ENCODE data around the gene ZNF335. TPM values are rescaled to one million over a fixed set of nuclear protein-coding genes. Genes with fewer than 3 reads are reported as not detected.

ZNF335 gene
- total RNA-seq, 1 donor from 2014 or later = 28.5 TPM

GRCh38 chr20:46006022-46006705, 34.2 kb upstream of the ZNF335 start:
- Mint-ChIP-seq H3K36me3 (ENCODE audit: insufficient read depth) (no peaks in the 10 kb centered on the region), H3K27ac (no peak overlapping the region), H3K4me1 (ENCODE audit: low read depth) (no peaks in the 10 kb centered on the region), H3K27me3 (peaks cover 55% of the 10 kb centered on the region), H3K4me3 (ENCODE audit: low read depth) (no peak overlapping the region), H3K9me3 (ENCODE audit: low read depth) (no peaks in the 10 kb centered on the region)
- DNase-seq (ENCODE audit: low spot score, unreplicated experiment) = no peak
- TF ChIP-seq, protein P1, sequence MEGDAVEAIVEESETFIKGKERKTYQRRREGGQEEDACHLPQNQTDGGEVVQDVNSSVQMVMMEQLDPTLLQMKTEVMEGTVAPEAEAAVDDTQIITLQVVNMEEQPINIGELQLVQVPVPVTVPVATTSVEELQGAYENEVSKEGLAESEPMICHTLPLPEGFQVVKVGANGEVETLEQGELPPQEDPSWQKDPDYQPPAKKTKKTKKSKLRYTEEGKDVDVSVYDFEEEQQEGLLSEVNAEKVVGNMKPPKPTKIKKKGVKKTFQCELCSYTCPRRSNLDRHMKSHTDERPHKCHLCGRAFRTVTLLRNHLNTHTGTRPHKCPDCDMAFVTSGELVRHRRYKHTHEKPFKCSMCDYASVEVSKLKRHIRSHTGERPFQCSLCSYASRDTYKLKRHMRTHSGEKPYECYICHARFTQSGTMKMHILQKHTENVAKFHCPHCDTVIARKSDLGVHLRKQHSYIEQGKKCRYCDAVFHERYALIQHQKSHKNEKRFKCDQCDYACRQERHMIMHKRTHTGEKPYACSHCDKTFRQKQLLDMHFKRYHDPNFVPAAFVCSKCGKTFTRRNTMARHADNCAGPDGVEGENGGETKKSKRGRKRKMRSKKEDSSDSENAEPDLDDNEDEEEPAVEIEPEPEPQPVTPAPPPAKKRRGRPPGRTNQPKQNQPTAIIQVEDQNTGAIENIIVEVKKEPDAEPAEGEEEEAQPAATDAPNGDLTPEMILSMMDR (IDR thresholded peaks at IDR 0.05; ENCODE audit: unreplicated experiment) = no peak

DNA sequence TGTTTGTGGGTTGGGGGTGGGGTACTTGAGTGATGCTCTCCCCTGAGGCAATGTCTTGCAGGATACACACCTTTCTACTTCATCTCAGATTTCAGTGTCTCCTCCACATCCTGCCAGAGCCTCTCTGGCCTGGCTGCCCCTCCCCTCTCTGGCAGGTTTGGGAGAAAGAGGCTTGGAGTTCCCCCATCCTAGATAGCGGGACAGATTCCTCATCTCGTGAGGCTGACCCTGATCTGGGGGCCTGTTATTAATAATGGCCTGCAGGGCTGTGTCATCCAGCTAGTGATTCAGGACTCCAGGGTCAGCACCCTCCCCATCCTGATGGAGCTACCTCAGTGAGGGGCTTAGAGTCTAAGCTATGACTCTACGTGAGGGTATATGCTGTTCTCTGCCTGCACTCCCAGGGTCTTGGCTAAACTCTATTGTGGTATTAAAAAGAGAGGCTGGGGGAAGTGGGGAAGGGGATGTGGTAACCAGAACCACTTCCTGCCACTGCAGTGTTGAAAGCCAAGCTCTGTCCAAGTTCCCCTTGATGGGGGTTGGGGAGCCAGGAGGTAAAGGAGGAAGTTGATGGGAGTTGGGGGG, 33.0 kb upstream of the ZNF335 start:
- H3K36me3 Mint-ChIP-seq (ENCODE audit: insufficient read depth) = no peaks in the 10 kb centered on the region
- TF ChIP-seq, protein P1 (IDR thresholded peaks at IDR 0.05; ENCODE audit: unreplicated experiment) = no peak
- no peaks in the 10 kb centered on the region for H3K4me1 Mint-ChIP-seq (ENCODE audit: low read depth)
- H3K9me3 Mint-ChIP-seq (ENCODE audit: low read depth) = no peaks in the 10 kb centered on the region
- H3K27me3 Mint-ChIP-seq = peaks cover 53% of the 10 kb centered on the region
- H3K4me3 Mint-ChIP-seq (ENCODE audit: low read depth) = no peak overlapping the region
- DNase-seq (ENCODE audit: low spot score, unreplicated experiment) = no peak
- H3K27ac Mint-ChIP-seq = no peak overlapping the region

DNA sequence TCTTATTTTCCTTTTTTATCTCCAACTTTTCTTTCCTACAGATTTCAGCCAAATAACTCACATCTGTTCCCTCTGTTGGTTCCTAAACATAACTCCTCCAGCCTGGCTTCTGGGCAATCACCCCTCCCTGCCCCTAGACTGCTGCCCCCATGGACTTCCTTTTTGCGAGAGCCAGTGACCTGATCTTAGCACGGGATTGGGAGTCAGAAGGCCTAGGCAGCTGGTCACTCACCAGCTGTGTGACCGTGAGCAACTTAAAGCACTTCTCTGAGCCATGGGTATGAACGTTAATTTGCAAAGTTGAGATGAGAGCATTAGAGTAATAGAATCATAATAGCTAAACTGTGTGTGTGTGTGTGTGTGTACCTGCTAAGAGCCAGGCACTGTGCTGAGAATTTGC, 32.2 kb upstream of the ZNF335 start:
- Mint-ChIP-seq H3K27ac (no peak overlapping the region), H3K4me1 (ENCODE audit: low read depth) (no peaks in the 10 kb centered on the region), H3K4me3 (ENCODE audit: low read depth) (no peak overlapping the region), H3K9me3 (ENCODE audit: low read depth) (no peaks in the 10 kb centered on the region), H3K27me3 (peaks cover 49% of the 10 kb centered on the region), H3K36me3 (ENCODE audit: insufficient read depth) (no peaks in the 10 kb centered on the region)
- TF ChIP-seq, protein P1 (IDR thresholded peaks at IDR 0.05; ENCODE audit: unreplicated experiment) = no peak
- no peak for DNase-seq (ENCODE audit: low spot score, unreplicated experiment)

DNA sequence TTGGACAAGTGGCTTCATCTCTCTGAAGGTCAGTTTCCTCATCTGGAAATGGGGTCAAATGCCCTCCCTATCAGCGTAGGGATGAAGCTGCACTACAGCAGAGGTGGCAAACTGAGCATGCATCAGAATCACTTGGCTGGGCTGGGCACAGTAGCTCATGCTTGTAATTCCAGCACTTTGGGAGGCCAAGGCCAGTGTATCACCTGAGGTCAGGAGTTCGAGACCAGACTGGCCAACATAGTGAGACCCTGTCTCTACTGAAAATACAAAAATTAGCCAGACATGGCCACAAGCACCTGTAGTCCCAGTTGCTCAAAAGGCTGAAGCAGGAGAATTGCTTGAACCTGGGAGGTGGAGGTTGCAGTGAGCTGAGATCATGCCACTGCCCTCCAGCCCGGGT, 30.0 kb upstream of the ZNF335 start:
- Mint-ChIP-seq H3K9me3 (ENCODE audit: low read depth) (no peaks in the 10 kb centered on the region), H3K27me3 (peaks cover 51% of the 10 kb centered on the region), H3K4me1 (ENCODE audit: low read depth) (no peaks in the 10 kb centered on the region), H3K27ac (no peak overlapping the region), H3K4me3 (ENCODE audit: low read depth) (no peak overlapping the region), H3K36me3 (ENCODE audit: insufficient read depth) (no peaks in the 10 kb centered on the region)
- TF ChIP-seq, protein P1 (IDR thresholded peaks at IDR 0.05; ENCODE audit: unreplicated experiment) = no peak
- DNase-seq (ENCODE audit: low spot score, unreplicated experiment) = no peak

DNA sequence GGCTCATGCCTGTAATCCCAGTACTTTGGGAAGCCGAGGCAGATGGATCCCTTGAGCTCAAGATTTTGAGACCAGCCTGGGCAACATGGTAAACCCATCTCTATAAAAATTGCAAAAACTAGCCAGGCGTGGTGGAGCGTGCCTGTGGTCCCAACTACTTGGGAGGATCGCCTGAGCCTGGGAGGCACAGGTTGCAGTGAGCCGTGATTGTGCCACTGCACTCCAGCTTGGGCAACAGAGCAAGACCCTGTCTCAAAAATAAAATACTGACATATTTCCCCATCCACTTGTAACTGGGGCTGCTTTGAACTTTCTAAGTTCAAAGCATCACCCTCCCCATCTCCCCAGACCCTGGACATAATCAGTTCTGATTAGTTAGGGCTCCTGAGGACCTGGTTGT, 29.5 kb upstream of the ZNF335 start:
- no peak for DNase-seq (ENCODE audit: low spot score, unreplicated experiment)
- H3K4me3 Mint-ChIP-seq (ENCODE audit: low read depth) = no peak overlapping the region
- H3K27ac Mint-ChIP-seq = no peak overlapping the region
- TF ChIP-seq, protein P1 (IDR thresholded peaks at IDR 0.05; ENCODE audit: unreplicated experiment) = no peak
- H3K9me3 Mint-ChIP-seq (ENCODE audit: low read depth) = no peaks in the 10 kb centered on the region
- peaks cover 52% of the 10 kb centered on the region for H3K27me3 Mint-ChIP-seq
- H3K36me3 Mint-ChIP-seq (ENCODE audit: insufficient read depth) = no peaks in the 10 kb centered on the region
- no peaks in the 10 kb centered on the region for H3K4me1 Mint-ChIP-seq (ENCODE audit: low read depth)

All from progenitor cell of endocrine pancreas (in vitro differentiated cells).